Measurements from ENCODE around the gene CFAP52.

The CFAP52 gene

DNA sequence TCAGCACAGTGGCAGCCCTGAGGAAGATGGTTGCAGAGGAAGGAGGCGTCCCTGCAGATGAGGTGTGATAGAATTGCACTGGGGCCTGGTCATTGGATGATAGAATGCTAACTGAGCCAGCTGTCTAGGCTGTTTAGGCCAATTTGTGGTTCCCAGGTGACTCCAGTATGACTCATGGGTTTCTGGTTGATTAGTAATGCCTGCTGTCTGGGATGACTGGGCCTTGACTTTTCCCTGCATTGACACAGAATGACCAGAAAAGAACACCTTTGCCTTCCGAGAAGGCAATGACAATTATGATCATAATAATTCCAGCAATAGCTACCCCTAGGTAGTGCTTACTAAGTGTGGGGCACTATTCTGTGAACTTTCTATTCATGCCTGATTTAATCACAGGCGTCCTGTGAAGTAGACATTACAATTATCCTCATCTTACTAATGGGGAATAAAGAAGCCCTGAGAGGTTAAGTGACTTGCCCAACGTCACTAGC lies 100.4 kb downstream of the CFAP52 start:
- peaks cover 3% of the 10 kb centered on the region for H3K9me3 ChIP-seq (replicated peaks; ENCODE audit: low read length)
- no peaks in the 10 kb centered on the region for H3K4me1 ChIP-seq (ENCODE audit: control insufficient read depth, insufficient read depth, low read length)
- H3K27me3 ChIP-seq (ENCODE audit: control insufficient read depth, insufficient read depth, low read length): no peaks in the 10 kb centered on the region
- H3K4me3 ChIP-seq (ENCODE audit: low read length): no peak overlapping the region
- no peak overlapping the region for H3K9ac ChIP-seq (ENCODE audit: low read depth, low read length)
- H3K36me3 ChIP-seq (ENCODE audit: insufficient read depth, low read length): no peaks in the 10 kb centered on the region
- H3K4me2 ChIP-seq (ENCODE audit: low read length): no peak overlapping the region

DNA sequence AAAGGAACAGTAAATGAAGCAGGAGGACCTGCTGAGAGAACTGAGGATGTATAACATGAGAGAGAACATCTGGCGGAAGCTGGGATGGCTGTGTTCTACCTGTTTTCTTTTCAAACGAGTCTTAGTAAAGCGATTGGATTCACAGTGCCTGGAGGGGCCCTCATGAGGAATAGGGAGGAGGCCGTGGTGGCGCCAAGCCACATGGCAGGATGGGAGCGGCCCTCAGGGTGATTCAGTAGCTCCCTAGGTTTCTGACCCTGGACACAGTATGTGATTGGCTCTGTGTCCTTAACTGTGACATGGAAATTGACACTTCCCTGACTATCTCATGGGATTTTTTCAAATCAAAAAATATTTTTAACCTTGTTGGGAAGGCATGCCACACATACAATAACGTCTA lies 101.0 kb downstream of the CFAP52 start:
- no peaks in the 10 kb centered on the region for H3K27me3 ChIP-seq (ENCODE audit: control insufficient read depth, insufficient read depth, low read length)
- no peak overlapping the region for H3K9ac ChIP-seq (ENCODE audit: low read depth, low read length)
- H3K4me2 ChIP-seq (ENCODE audit: low read length): no peak overlapping the region
- peaks cover 3% of the 10 kb centered on the region for H3K9me3 ChIP-seq (replicated peaks; ENCODE audit: low read length)
- H3K36me3 ChIP-seq (ENCODE audit: insufficient read depth, low read length): no peaks in the 10 kb centered on the region
- H3K4me1 ChIP-seq (ENCODE audit: control insufficient read depth, insufficient read depth, low read length): no peaks in the 10 kb centered on the region
- no peak overlapping the region for H3K4me3 ChIP-seq (ENCODE audit: low read length)

DNA sequence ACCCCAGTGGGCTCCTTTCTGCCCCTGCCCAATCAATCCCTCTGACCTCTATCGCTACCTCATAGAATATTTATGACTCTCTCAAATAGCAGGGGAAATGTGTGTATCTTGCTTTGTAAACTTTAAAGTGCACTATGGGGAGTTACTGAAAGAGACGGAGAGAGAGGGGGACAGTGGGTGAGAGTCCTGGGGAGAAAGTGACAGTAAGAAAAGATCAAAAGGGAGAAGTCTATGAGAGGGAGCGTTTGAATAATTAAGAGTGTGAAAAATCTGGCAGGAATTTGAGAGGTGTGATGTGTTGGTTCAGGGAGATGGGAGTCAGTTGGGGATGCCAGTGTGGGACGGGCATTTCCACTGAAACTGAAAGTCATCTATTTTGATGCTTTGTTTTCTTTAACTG lies 101.5 kb downstream of the CFAP52 start:
- no peaks in the 10 kb centered on the region for H3K27me3 ChIP-seq (ENCODE audit: control insufficient read depth, insufficient read depth, low read length)
- no peak overlapping the region for H3K4me2 ChIP-seq (ENCODE audit: low read length)
- peaks cover 3% of the 10 kb centered on the region for H3K9me3 ChIP-seq (replicated peaks; ENCODE audit: low read length)
- no peaks in the 10 kb centered on the region for H3K36me3 ChIP-seq (ENCODE audit: insufficient read depth, low read length)
- H3K9ac ChIP-seq (ENCODE audit: low read depth, low read length): no peak overlapping the region
- no peaks in the 10 kb centered on the region for H3K4me1 ChIP-seq (ENCODE audit: control insufficient read depth, insufficient read depth, low read length)
- no peak overlapping the region for H3K4me3 ChIP-seq (ENCODE audit: low read length)

DNA sequence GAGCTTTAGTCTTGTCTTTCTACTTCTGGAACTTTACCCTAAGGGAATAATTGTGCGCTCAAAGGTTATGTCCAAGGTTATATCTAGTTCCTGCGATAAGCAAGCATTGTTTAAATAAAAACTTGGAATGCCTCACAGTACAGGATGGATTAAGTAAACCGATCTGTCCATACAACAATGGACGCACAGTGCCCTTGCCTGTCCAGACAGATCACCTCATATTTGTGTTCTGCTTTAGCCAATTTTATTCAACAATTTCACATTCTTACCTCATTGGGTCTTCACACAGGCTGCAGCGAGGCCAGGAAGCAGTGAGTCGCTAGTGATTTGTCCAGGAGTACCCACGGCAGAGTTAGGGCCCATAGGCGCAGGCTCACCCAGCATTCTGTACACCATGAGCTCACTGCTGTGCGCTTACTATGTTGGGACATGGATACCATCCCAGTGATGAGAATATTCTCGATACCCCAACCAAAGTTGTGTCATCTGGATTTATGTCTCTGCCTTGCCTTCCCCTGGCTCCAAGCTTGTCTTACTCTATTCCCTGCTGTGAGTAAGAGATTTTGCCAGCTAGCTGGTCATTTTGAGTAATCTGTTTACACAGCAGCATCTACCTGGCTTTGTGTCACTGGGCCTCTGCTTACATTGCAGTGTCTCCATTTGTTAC lies 108.6 kb downstream of the CFAP52 start:
- H3K9ac ChIP-seq (ENCODE audit: low read depth, low read length): no peak overlapping the region
- H3K36me3 ChIP-seq (ENCODE audit: insufficient read depth, low read length): no peaks in the 10 kb centered on the region
- no peak overlapping the region for H3K4me2 ChIP-seq (ENCODE audit: low read length)
- peaks cover 3% of the 10 kb centered on the region for H3K9me3 ChIP-seq (replicated peaks; ENCODE audit: low read length)
- no peaks in the 10 kb centered on the region for H3K27me3 ChIP-seq (ENCODE audit: control insufficient read depth, insufficient read depth, low read length)
- H3K4me3 ChIP-seq (ENCODE audit: low read length): no peak overlapping the region
- no peaks in the 10 kb centered on the region for H3K4me1 ChIP-seq (ENCODE audit: control insufficient read depth, insufficient read depth, low read length)
